ENCODE results near the gene OR10V1. TPM values are rescaled to one million over a fixed set of nuclear protein-coding genes. Genes with fewer than 3 reads are reported as not detected.

OR10V1 gene, protein sequence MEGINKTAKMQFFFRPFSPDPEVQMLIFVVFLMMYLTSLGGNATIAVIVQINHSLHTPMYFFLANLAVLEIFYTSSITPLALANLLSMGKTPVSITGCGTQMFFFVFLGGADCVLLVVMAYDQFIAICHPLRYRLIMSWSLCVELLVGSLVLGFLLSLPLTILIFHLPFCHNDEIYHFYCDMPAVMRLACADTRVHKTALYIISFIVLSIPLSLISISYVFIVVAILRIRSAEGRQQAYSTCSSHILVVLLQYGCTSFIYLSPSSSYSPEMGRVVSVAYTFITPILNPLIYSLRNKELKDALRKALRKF
- not detected for total RNA-seq

DNA sequence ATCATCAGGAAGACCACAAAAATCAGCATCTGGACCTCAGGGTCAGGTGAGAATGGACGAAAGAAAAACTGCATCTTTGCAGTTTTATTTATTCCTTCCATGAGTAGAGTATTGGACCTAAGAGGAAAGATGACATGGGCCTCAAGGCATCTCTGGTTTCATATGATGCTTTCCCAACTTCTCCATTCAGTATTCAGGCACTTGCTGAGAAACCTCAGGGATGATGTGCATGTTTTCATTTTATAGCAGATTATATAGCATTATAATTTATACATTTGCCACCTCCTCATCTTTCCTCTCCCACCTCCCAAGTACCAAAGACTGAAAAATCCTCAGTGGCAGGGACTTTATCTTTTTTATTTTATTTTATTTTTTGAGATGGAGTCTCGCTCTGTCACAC is at the start of gene OR10V1:
TSS of gene OR10V1 (minus strand) at position 101 of the 400 bp plus-strand sequence. CDS start at position 101, 0 bp downstream.
- in situ Hi-C loops (cut with MboI; ENCODE audit: low pct_ligation_motif_present in 1 of 4, low pct_unique_long_range_greater_than_20kb in 1 of 4, low sequenced_read_pairs in 3 of 4): no loop called here
- Histone ChIP-seq H3K27me3 (no peaks in the 10 kb centered on the region), H3K9me3 (no peaks in the 10 kb centered on the region), H3K36me3 (no peaks in the 10 kb centered on the region), H3K4me1 (no peaks in the 10 kb centered on the region), H3K27ac (no peak within 1 kb of the TSS), H3K4me3 (no peak within 1 kb of the TSS)
- TF ChIP-seq POLR2AphosphoS5 (IDR thresholded peaks at IDR 0.05) (no peak), POLR2A (IDR thresholded peaks at IDR 0.05) (no peak), EP300 (IDR thresholded peaks at IDR 0.05; ENCODE audit: low read depth) (no peak)
- TF ChIP-seq, protein P1, sequence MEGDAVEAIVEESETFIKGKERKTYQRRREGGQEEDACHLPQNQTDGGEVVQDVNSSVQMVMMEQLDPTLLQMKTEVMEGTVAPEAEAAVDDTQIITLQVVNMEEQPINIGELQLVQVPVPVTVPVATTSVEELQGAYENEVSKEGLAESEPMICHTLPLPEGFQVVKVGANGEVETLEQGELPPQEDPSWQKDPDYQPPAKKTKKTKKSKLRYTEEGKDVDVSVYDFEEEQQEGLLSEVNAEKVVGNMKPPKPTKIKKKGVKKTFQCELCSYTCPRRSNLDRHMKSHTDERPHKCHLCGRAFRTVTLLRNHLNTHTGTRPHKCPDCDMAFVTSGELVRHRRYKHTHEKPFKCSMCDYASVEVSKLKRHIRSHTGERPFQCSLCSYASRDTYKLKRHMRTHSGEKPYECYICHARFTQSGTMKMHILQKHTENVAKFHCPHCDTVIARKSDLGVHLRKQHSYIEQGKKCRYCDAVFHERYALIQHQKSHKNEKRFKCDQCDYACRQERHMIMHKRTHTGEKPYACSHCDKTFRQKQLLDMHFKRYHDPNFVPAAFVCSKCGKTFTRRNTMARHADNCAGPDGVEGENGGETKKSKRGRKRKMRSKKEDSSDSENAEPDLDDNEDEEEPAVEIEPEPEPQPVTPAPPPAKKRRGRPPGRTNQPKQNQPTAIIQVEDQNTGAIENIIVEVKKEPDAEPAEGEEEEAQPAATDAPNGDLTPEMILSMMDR (IDR thresholded peaks at IDR 0.05): no peak
- intact Hi-C loops (cut with DNase I; ENCODE audit: low total_unique reads): no loop called here
- WGBS, 2 donors (ENCODE audit: low coverage in 1 of 2): 64 to 87% methylated on average over 2 of the region's 2 CpGs
- no peak for DNase-seq

DNA sequence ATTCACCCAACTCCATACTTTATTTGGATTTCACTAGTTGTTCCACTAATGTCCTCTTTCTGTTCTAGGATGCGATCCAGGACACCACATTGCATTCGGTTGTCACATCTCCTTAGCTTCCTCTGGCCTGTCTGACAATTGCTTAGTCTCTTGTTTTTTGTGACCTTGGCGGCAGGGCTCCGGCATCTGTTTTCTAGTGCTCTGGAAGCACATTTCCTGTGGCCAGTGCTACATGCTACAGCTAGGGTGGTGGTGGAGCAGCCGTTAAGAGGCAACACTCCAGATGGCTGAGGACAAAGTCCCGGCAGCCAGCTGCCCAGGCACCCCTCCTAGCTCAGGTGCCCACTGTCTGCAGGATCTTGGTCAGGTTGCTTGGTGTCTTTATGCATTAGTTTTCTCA is 48.3 kb upstream of the OR10V1 start:
- peaks cover 0 to 4% (median 0%) of the 10 kb centered on the region in 4 donors for H3K36me3 ChIP-seq
- H3K4me1 ChIP-seq: peaks cover 7 to 49% (median 26%) of the 10 kb centered on the region in 4 donors
- TF ChIP-seq POLR2AphosphoS5 (IDR thresholded peaks at IDR 0.05) (no peak), POLR2A (IDR thresholded peaks at IDR 0.05) (no peak), EP300 (IDR thresholded peaks at IDR 0.05; ENCODE audit: low read depth) (no peak)
- TF ChIP-seq, protein P1 (IDR thresholded peaks at IDR 0.05): no peak
- no peak for DNase-seq
- no peaks in the 10 kb centered on the region for H3K9me3 ChIP-seq
- H3K27ac ChIP-seq: no peak overlapping the region
- H3K4me3 ChIP-seq: no peak overlapping the region
- in situ Hi-C loops (cut with MboI; ENCODE audit: low pct_ligation_motif_present in 1 of 4, low pct_unique_long_range_greater_than_20kb in 1 of 4, low sequenced_read_pairs in 3 of 4) (no loop called here), intact Hi-C loops (cut with DNase I; ENCODE audit: low total_unique reads) (no loop called here)
- no peaks in the 10 kb centered on the region for H3K27me3 ChIP-seq
- 62 to 78% methylated on average over 4 to 6 of the region's 6 CpGs for WGBS, 2 donors (ENCODE audit: low coverage in 1 of 2)

DNA sequence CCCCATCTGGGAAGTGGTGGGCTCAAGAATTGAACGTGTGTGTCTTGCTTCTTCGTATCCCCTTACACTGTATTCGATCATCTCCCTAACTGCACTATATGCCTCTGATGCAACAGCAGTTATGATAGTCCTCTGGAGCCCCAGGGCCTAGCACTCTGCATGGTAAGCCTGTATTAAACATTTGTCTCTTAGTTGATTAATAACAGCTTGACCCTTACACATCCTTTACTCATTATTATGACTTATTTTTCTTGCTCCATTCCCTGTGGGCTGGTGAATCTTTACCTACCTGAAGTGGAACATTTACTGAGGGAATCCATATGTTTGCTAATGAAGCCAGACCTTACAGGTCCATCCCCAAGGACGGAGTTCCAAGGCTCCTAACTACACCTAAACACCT is 47.1 kb upstream of the OR10V1 start:
- intact Hi-C loops (cut with DNase I; ENCODE audit: low total_unique reads) (no loop called here), in situ Hi-C loops (cut with MboI; ENCODE audit: low pct_ligation_motif_present in 1 of 4, low pct_unique_long_range_greater_than_20kb in 1 of 4, low sequenced_read_pairs in 3 of 4) (no loop called here)
- H3K9me3 ChIP-seq: no peaks in the 10 kb centered on the region
- TF ChIP-seq, protein P1 (IDR thresholded peaks at IDR 0.05): no peak
- no peak for TF ChIP-seq POLR2A (IDR thresholded peaks at IDR 0.05)
- no peak for TF ChIP-seq EP300 (IDR thresholded peaks at IDR 0.05; ENCODE audit: low read depth)
- no peak for TF ChIP-seq POLR2AphosphoS5 (IDR thresholded peaks at IDR 0.05)
- 94 to 97% methylated on average over 4 of the region's 4 CpGs for WGBS, 2 donors (ENCODE audit: low coverage in 1 of 2)
- H3K27me3 ChIP-seq: no peaks in the 10 kb centered on the region
- peaks cover 3 to 49% (median 24%) of the 10 kb centered on the region in 4 donors for H3K4me1 ChIP-seq
- peaks cover 0 to 4% (median 0%) of the 10 kb centered on the region in 4 donors for H3K36me3 ChIP-seq
- H3K4me3 ChIP-seq: no peak overlapping the region
- no peak overlapping the region for H3K27ac ChIP-seq
- DNase-seq: no peak

DNA sequence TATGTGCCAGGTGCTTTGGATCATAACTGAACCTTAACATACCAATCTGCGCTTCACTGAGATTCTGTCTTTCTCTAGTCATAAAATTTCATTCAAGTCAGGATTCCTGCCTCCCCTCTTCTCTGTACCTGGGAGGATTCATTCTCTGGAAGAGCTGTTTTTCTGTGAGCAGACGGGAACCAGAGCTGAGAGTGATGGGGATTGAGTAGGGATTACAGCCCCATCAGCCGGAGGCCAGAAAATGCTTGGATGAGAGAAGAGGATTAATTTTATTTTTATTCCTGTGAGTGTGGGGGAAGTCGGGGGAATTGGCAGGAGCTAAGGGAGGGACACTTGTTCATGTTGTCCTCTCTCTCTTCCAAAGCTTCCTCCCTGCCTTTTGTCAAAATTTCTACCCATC is 46.3 kb upstream of the OR10V1 start:
- H3K36me3 ChIP-seq: peaks cover 0 to 4% (median 0%) of the 10 kb centered on the region in 4 donors
- in situ Hi-C loops (cut with MboI; ENCODE audit: low pct_ligation_motif_present in 1 of 4, low pct_unique_long_range_greater_than_20kb in 1 of 4, low sequenced_read_pairs in 3 of 4): loop anchor here in 3 of 4 donors (5.0 to 10.0 kb wide), 2 partner anchors 42 to 45 kb away; no protein-coding TSS in a partner anchor

More for the DNA sequence above, 46.3 kb upstream of the OR10V1 start:
- WGBS, 2 donors (ENCODE audit: low coverage in 1 of 2): 68 to 75% methylated on average over 4 of the region's 4 CpGs
- Histone ChIP-seq H3K4me1 (peaks cover 3 to 40% (median 18%) of the 10 kb centered on the region in 4 donors), H3K4me3 (no peak overlapping the region), H3K27me3 (no peaks in the 10 kb centered on the region), H3K9me3 (no peaks in the 10 kb centered on the region), H3K27ac (no peak overlapping the region)
- intact Hi-C loops (cut with DNase I; ENCODE audit: low total_unique reads): loop anchor here (5.0 kb wide), 2 partner anchors 42 to 1072 kb away; no protein-coding TSS in a partner anchor
- DNase-seq: no peak
- TF ChIP-seq, protein P1 (IDR thresholded peaks at IDR 0.05): no peak
- no peak for TF ChIP-seq POLR2A (IDR thresholded peaks at IDR 0.05)
- no peak for TF ChIP-seq POLR2AphosphoS5 (IDR thresholded peaks at IDR 0.05)

Data from transverse colon (tissue), 4 donors.